ENCODE measurements around the gene PPP4R3B.

GRCh38 chr2:55598056-55598795 lies 19.2 kb downstream of the PPP4R3B start:
- TF ChIP-seq POLR2A (IDR thresholded peaks at IDR 0.05) (no peak), CTCF (IDR thresholded peaks at IDR 0.05) (no peak)

All from right lobe of liver (tissue), 4 donors.